T-cell (primary cell): ENCODE data around the gene CUL1. TPM values are rescaled to one million over a fixed set of nuclear protein-coding genes. Genes with fewer than 3 reads are reported as not detected.
A peak's percentile ranks its signal among the peaks of the same experiment; 100 is the strongest.

Experiments used
- ATAC-seq, 4 experiments: fragments of 200-7000 bp in 3 of 4; fragments of 150-1000 bp in 1 of 4; cut with Tn5 transposase; replicated peaks in 1 of 4; 1 replicate in 3 of 4; 2 replicates in 1 of 4; pipeline ENCODE4 v1.10.0; 2021; ENCODE audit warnings: moderate library complexity in 3 of 4, mild to moderate bottlenecking in 2 of 4, moderate number of reproducible peaks in 1 of 4
- CTCF ChIA-PET, 2 donors: fragments of 300-600 bp; sonication (Branson Sonifier 250); formaldehyde crosslinking; loops; one replicate each; lab custom pipeline; 2022; ENCODE audit warnings: antibody characterized with exemption in 2 of 2; lab: Charles Lee
- POLR2A ChIA-PET, 2 donors: fragments of 300-600 bp; sonication (Branson Sonifier 250); formaldehyde crosslinking; loops; one replicate each; lab custom pipeline; 2022; ENCODE audit warnings: antibody characterized with exemption in 2 of 2; lab: Charles Lee
- DNase-seq, 35 experiments: peaks; one replicate each; pipeline versions ENCODE4 v3.0.0 to v3.0.0-alpha.2; 2013 to 2023
- H3K27ac ChIP-seq: one replicate; pipeline ENCODE4 v1.5.1; 2013; ENCODE audit warnings: low read length
- H3K27me3 ChIP-seq, 2 experiments: replicated peaks in 1 of 2; 1 replicate in 1 of 2; 2 replicates in 1 of 2; pipeline versions ENCODE4 v1.6.1 to v1.7.0; 2013; ENCODE audit warnings: low read length in 1 of 2, mixed read lengths in 1 of 2; ENCODE audit not compliant: control insufficient read depth in 2 of 2, insufficient read depth in 2 of 2; ENCODE audit errors: extremely low read depth in 1 of 2
- H3K36me3 ChIP-seq, 2 donors: 1 replicate in 1 of 2; 2 replicates in 1 of 2; pipeline versions ENCODE4 v1.6.1 to v1.7.0; 2013; ENCODE audit warnings: low read length in 1 of 2; ENCODE audit not compliant: control insufficient read depth in 2 of 2, insufficient read depth in 1 of 2; ENCODE audit errors: extremely low read depth in 1 of 2
- H3K4me1 ChIP-seq, 2 experiments: 1 replicate in 1 of 2; 2 replicates in 1 of 2; pipeline versions ENCODE4 v1.6.1 to v1.7.0; 2013; ENCODE audit warnings: low read length in 2 of 2, mixed read lengths in 1 of 2; ENCODE audit not compliant: insufficient read depth in 2 of 2, control insufficient read depth in 1 of 2; ENCODE audit errors: extremely low read depth in 1 of 2
- H3K4me3 ChIP-seq, 2 donors: 1 replicate in 1 of 2; 2 replicates in 1 of 2; pipeline versions ENCODE4 v1.5.1 to v1.7.0; 2013; ENCODE audit warnings: mild to moderate bottlenecking in 2 of 2, low read length in 1 of 2, moderate library complexity in 1 of 2; ENCODE audit not compliant: control insufficient read depth in 1 of 2; ENCODE audit errors: extremely low read depth in 1 of 2
- H3K9me3 ChIP-seq: 2 replicates; pipeline ENCODE4 v1.7.0; 2013
- H3K27ac Mint-ChIP-seq, 2 donors: one replicate each; pipeline ENCODE4 v1.8.0; 2020 to 2021; ENCODE audit warnings: mild to moderate bottlenecking in 2 of 2, mixed read lengths in 2 of 2
- H3K27me3 Mint-ChIP-seq, 2 donors: one replicate each; pipeline ENCODE4 v1.8.0; 2021 to 2022; ENCODE audit warnings: mixed read lengths in 2 of 2
- H3K36me3 Mint-ChIP-seq: one replicate; pipeline ENCODE4 v1.8.0; 2021; ENCODE audit warnings: mixed read lengths
- H3K4me1 Mint-ChIP-seq, 3 donors: one replicate each; pipeline ENCODE4 v1.8.0; 2020 to 2022; ENCODE audit warnings: mixed read lengths in 3 of 3, mild to moderate bottlenecking in 1 of 3
- H3K4me3 Mint-ChIP-seq, 3 donors: one replicate each; pipeline ENCODE4 v1.8.0; 2020 to 2022; ENCODE audit warnings: mild to moderate bottlenecking in 3 of 3, mixed read lengths in 3 of 3, moderate library complexity in 3 of 3
- H3K9me3 Mint-ChIP-seq, 3 donors: one replicate each; pipeline ENCODE4 v1.8.0; 2020 to 2022; ENCODE audit warnings: mixed read lengths in 3 of 3
- WGBS: methylation state at CpG from one replicate; pipeline ENCODE4 v1.1.5; 2013; ENCODE audit warnings: missing lambda C conversion rate; ENCODE audit not compliant: insufficient coverage; 5-methylcytosine and 5-hydroxymethylcytosine counted together
- total RNA-seq, 35 experiments: library from RNA in 6 of 35; stranded (reverse) in 6 of 35; fragments of 120-200 nt in 1 of 35; gene quantifications; one replicate each; pipeline versions ENCODE4 v1.2.1 to v1.2.4 and lab custom pipeline; 2013 to 2026

The CUL1 gene
- total RNA-seq, 5 donors from 2014 or later (not counting 1 experiment from before 2014, with no cell fraction given), result 42.3 to 53.7 (median 49.9) TPM

- WGBS, result 50% methylated on average over 1 of the region's 2 CpGs
- Mint-ChIP-seq H3K27me3 (no peaks in the 10 kb centered on the region), H3K4me1 (peaks cover 20 to 42% (median 27%) of the 10 kb centered on the region in 3 donors), H3K27ac (peak overlapping the region; percentile 76 to 81), H3K9me3 (no peaks in the 10 kb centered on the region), H3K4me3 (no peak overlapping the region), H3K36me3 (peaks cover 18% of the 10 kb centered on the region)
- Histone ChIP-seq H3K4me3 (no peak overlapping the region), H3K4me1 (peaks cover 7 to 9% of the 10 kb centered on the region in 2 experiments), H3K36me3 (peaks cover 0 to 3% of the 10 kb centered on the region in 2 donors), H3K27ac (no peak overlapping the region), H3K9me3 (no peaks in the 10 kb centered on the region), H3K27me3 (no peaks in the 10 kb centered on the region)
- ChIA-PET CTCF (interaction anchor here in 1 of 2 donors (0.6 kb wide), 1 partner anchor 48 kb away, joined by 5 read pairs; no protein-coding TSS in a partner anchor), POLR2A (no interaction called here)
- DNase-seq (peak in 9 of 35 experiments; percentile 1 to 42 (median 7)), ATAC-seq (peak in 3 of 4 experiments; percentile 38 to 53 (median 50))
Measured at GRCh38 chr7:148838905-148839304, 140.2 kb downstream of the CUL1 start.

DNA sequence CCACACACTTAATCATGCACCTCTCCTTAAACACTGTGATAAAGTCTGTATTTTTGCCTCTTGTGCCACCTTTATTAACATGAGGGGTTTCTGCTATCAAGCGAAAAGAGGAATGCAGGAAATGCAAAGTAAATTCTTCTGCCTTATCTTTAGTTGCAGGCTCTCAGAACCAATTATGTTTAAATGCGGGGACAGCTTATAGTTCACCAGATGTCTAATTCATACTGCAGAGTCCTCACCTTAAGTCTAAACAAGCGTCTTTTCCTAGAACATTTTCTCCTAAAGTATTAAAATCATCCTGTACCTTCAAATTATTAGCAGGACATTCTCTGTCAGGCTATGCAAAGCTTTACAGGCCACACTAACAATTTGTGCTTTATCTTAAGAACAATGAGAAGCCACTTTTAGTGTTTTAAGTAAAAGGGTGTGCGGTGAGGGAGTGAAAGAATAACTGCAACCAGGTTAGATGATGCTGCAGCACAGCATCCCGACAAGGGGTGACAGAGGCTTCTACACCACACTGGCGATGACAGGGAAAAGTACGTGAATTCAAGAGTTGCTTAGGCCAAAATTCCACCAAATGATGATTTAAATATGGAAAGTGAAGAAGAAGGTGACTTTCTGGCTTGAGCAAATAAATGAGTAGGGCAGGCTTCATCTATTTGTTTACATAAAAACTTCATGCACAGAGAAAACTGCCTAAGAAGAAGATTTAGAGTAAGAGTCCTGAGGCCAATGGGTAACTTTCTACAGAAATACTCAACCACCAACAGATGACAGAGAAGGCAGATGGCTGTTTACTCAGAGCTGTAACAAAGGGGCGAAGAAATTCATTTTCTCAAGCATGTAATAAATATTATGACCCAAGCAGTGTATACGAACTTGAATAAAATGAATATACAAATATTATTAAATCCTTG, 149.4 kb downstream of the CUL1 start:
- Histone ChIP-seq H3K9me3 (no peaks in the 10 kb centered on the region), H3K4me3 (no peak overlapping the region), H3K27ac (no peak overlapping the region), H3K36me3 (no peaks in the 10 kb centered on the region), H3K4me1 (peaks cover 10 to 25% of the 10 kb centered on the region in 2 experiments), H3K27me3 (no peaks in the 10 kb centered on the region)
- DNase-seq (no peak), ATAC-seq (no peak)
- Mint-ChIP-seq H3K27me3 (no peaks in the 10 kb centered on the region), H3K4me1 (peaks cover 31 to 45% (median 38%) of the 10 kb centered on the region in 3 donors), H3K4me3 (no peak overlapping the region), H3K27ac (no peak overlapping the region), H3K9me3 (no peaks in the 10 kb centered on the region), H3K36me3 (no peaks in the 10 kb centered on the region)
- POLR2A ChIA-PET, result no interaction called here
- WGBS, result 100% methylated on average over 3 of the region's 9 CpGs
- CTCF ChIA-PET, result no interaction called here

GRCh38 chr7:148849393-148850098, 150.8 kb downstream of the CUL1 start:
- 93% methylated on average over 3 of the region's 7 CpGs for WGBS
- ChIA-PET CTCF (interaction anchor here in 1 of 2 donors (0.6 kb wide), 1 partner anchor 107 kb away, joined by 4 read pairs; no protein-coding TSS in a partner anchor), POLR2A (no interaction called here)
- H3K4me1 ChIP-seq, result peaks cover 10 to 25% of the 10 kb centered on the region in 2 experiments
- no peaks in the 10 kb centered on the region for H3K9me3 Mint-ChIP-seq
- no peak overlapping the region for H3K4me3 ChIP-seq
- H3K27me3 Mint-ChIP-seq, result no peaks in the 10 kb centered on the region
- H3K36me3 Mint-ChIP-seq, result no peaks in the 10 kb centered on the region
- H3K9me3 ChIP-seq, result no peaks in the 10 kb centered on the region
- H3K27ac Mint-ChIP-seq, result no peak overlapping the region
- no peaks in the 10 kb centered on the region for H3K27me3 ChIP-seq
- H3K27ac ChIP-seq, result no peak overlapping the region
- H3K4me3 Mint-ChIP-seq, result no peak overlapping the region
- H3K4me1 Mint-ChIP-seq, result peaks cover 30 to 44% (median 38%) of the 10 kb centered on the region in 3 donors
- DNase-seq (no peak), ATAC-seq (no peak)
- no peaks in the 10 kb centered on the region for H3K36me3 ChIP-seq

DNA sequence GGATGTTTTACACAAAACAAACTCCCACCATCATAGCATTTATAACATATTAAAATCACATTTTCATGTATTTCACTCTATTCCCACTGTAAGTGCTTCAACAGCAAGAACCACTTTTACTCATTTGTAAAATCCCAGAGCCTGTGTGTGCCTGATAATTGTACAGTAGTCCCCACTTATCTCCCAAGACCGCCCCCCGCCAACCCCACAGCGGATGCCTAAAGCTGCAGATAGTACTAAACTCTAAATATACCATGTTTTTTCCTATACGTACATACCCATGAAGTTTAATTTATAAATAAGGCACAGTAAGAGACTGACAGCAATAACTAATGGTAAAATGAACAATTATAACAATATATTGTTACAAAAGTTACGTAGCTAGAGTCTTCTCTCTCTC, 151.9 kb downstream of the CUL1 start:
- Histone ChIP-seq H3K36me3 (no peaks in the 10 kb centered on the region), H3K4me3 (no peak overlapping the region), H3K9me3 (no peaks in the 10 kb centered on the region), H3K27ac (no peak overlapping the region), H3K4me1 (peaks cover 10 to 23% of the 10 kb centered on the region in 2 experiments), H3K27me3 (no peaks in the 10 kb centered on the region)
- no peak overlapping the region for H3K4me3 Mint-ChIP-seq
- no peak for DNase-seq
- peaks cover 23 to 39% (median 36%) of the 10 kb centered on the region in 3 donors for H3K4me1 Mint-ChIP-seq
- no peaks in the 10 kb centered on the region for H3K9me3 Mint-ChIP-seq
- ATAC-seq, result no peak
- H3K27me3 Mint-ChIP-seq, result no peaks in the 10 kb centered on the region
- ChIA-PET POLR2A (no interaction called here), CTCF (interaction anchor here in 1 of 2 donors (0.6 to 1.4 kb wide), 3 partner anchors 9 to 401 kb away, joined by 3 to 6 read pairs (median 5); no protein-coding TSS in a partner anchor)
- no peaks in the 10 kb centered on the region for H3K36me3 Mint-ChIP-seq
- no CpG with 5 or more reads among the region's 5 CpGs for WGBS
- no peak overlapping the region for H3K27ac Mint-ChIP-seq

Other genes starting within 250 kb of the CUL1 start
- gene C7orf33, start 108.1 kb upstream of the CUL1 start, total RNA-seq, result not detected
- gene EZH2, start 185.4 kb downstream of the CUL1 start, total RNA-seq, result 10 to 100 TPM in 3 of 5 donors, 1 to 10 TPM in 2; 8.1 to 24.0 (median 11.2) TPM